Upper lobe of left lung (tissue), 4 donors: Measurements from ENCODE around the gene CYP27C1.

Experiments
- CTCF ChIP-seq, 6 experiments: fragments of 450-650 bp in 4 of 6; fragments of 200-600 bp in 2 of 6; sonication (generic) in 2 of 6; IDR thresholded peaks; one replicate each; pipeline ENCODE4 v1.5.1; 2016 to 2019; ENCODE audit warnings: antibody characterized with exemption in 6 of 6
- POLR2A ChIP-seq, 4 donors: fragments of 450-650 bp; IDR thresholded peaks; one replicate each; pipeline ENCODE4 v1.5.1; 2016 to 2017; ENCODE audit warnings: antibody characterized with exemption in 4 of 4, mild to moderate bottlenecking in 2 of 4
- POLR2AphosphoS5 ChIP-seq, 2 donors: sonication (generic); formaldehyde crosslinking; IDR thresholded peaks; one replicate each; pipeline ENCODE4 v1.5.1; 2017; ENCODE audit warnings: antibody characterized with exemption in 2 of 2

- TF ChIP-seq CTCF (IDR thresholded peaks at IDR 0.05) = no peak
- no peak for TF ChIP-seq POLR2AphosphoS5 (IDR thresholded peaks at IDR 0.05)
- no peak for TF ChIP-seq POLR2A (IDR thresholded peaks at IDR 0.05)
Measured at GRCh38 chr2:127255146-127255545, 35.0 kb upstream of the CYP27C1 start.
